Testis (tissue), 3 donors: ENCODE results near the gene TVP23C. TPM values are rescaled to one million over a fixed set of nuclear protein-coding genes. Genes with fewer than 3 reads are reported as not detected.

Experiments used
- DNase-seq: peaks from one replicate; pipeline ENCODE4 v3.0.0-alpha.2; 2019
- H3K27ac ChIP-seq, 2 donors: fragments of 200-600 bp; sonication (generic); one replicate each; pipeline ENCODE4 v1.5.1; 2019
- H3K27me3 ChIP-seq: fragments of 200-600 bp; sonication (generic); one replicate; pipeline ENCODE4 v1.5.1; 2019
- H3K36me3 ChIP-seq: fragments of 200-600 bp; sonication (generic); one replicate; pipeline ENCODE4 v1.5.1; 2017; ENCODE audit warnings: low read depth; ENCODE audit errors: missing control alignments
- H3K4me1 ChIP-seq: fragments of 200-600 bp; sonication (generic); one replicate; pipeline ENCODE4 v1.5.1; 2019
- H3K4me3 ChIP-seq, 2 donors: fragments of 200-600 bp; sonication (generic); one replicate each; pipeline ENCODE4 v1.5.1; 2017 to 2019
- H3K9me3 ChIP-seq: fragments of 200-600 bp; sonication (generic); one replicate; pipeline ENCODE4 v1.5.1; 2017
- POLR2A ChIP-seq: fragments of 450-650 bp; IDR thresholded peaks from one replicate; pipeline ENCODE4 v1.6.1; 2017; ENCODE audit warnings: antibody characterized with exemption, mild to moderate bottlenecking, moderate library complexity
- WGBS, 2 donors: methylation state at CpG; one replicate each; pipeline ENCODE4 v1.1.5; 2018; 5-methylcytosine and 5-hydroxymethylcytosine counted together
- intact Hi-C: fragments of 100-400 bp; cut with DNase I; formaldehyde crosslinking; loops from one replicate; pipeline ENCODE4 v1.15.1; 2023; ENCODE audit warnings: low total_unique reads
- polyA plus RNA-seq: library from polyadenylated mRNA; stranded (reverse); fragments of 350-450 nt; fragmentation: Illumina TruSeq; extraction: RNeasy Lipid Tissue Mini Kit (QIAGEN cat#74804); gene quantifications from one replicate; pipeline ENCODE4 v1.2.3, GENCODE V29; 2014; ENCODE audit warnings: low read depth, low replicate concordance; ENCODE audit not compliant: insufficient read depth
- total RNA-seq, 2 donors: library from RNA; depleted of rRNA; stranded (reverse); fragments of >200 nt; gene quantifications; one replicate each; pipeline ENCODE4 v1.2.3, GENCODE V29; 2016
- TF ChIP-seq, protein P1 (sequence below), 3 experiments: fragments of 450-650 bp in 2 of 3; fragments of 200-600 bp in 1 of 3; sonication (generic) in 1 of 3; IDR thresholded peaks; one replicate each; pipeline ENCODE4 v1.5.1; 2016 to 2019; ENCODE audit warnings: antibody characterized with exemption in 3 of 3, mild to moderate bottlenecking in 2 of 3, moderate library complexity in 1 of 3

Gene TVP23C
- total and polyA plus RNA-seq, 3 donors from 2014 or later = 6.3 to 48.6 (median 41.1) TPM

DNA sequence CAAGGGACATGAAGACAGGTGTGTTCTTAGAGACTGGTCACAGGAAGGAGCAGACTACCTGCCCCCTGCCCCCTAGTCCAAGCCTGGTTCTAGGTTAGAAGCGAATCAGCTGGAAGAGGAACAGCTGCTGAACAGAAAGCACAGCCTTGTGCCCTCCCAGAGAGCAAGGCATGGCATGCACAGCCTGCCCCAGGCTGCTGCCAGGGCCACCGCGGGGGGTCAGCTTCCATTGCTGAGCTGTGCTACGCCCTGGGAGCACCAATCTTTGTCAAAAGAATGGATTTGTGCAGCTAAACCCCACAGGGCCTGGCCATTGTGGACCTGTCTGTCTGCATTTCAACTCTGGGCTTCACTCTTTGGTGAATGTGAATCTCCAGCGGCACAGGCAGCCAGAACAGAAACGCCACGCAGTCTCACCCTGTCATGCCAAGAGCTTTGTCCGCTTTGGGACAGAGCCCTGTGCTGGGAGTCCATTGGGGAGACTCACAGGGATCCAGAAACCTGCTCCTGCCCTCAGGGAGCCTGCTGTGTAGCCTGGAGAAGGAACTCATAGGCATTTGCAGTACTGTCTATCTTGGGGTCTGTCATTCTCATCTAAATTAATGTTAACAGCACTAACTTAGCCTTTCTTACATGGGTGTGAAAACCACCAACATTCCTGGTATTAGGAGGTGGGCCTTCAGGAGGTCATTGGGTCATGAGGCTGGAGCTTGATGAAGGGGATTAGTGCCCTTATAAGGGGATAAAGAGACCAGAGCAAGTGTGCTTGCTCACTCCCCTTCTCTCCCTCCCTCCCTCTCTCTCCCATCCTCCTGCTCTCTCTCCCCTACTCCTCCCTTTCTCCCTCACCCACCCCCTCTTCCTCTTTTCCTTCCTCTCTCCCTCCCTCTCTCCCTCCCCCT is 70.2 kb downstream of the TVP23C start:
- H3K27me3 ChIP-seq = no peaks in the 10 kb centered on the region
- 96 to 98% methylated on average over 5 to 8 of the region's 8 CpGs for WGBS, 2 donors
- intact Hi-C loops = no loop called here
- no peak for TF ChIP-seq POLR2A
- H3K4me1 ChIP-seq = no peaks in the 10 kb centered on the region
- no peak overlapping the region for H3K4me3 ChIP-seq
- no peak for DNase-seq
- no peaks in the 10 kb centered on the region for H3K9me3 ChIP-seq
- H3K27ac ChIP-seq = no peak overlapping the region
- no peaks in the 10 kb centered on the region for H3K36me3 ChIP-seq

DNA sequence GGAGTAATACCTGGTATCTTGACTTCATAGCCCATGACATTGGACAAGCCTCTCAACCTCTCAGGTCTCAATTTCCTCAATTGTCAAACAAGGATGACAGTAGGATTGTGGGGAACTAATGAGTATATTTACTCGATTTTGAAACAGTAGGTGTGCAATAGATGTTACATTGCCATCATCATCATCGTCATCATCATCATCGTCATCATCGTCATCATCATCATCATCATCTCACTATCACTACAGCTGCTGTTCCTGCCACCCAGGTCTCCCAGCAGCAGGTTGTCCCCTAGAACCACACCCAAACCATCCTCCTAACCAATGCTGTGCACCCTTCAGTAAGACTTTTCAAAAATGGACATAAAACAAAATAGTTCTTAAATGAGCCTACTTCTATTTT is 71.1 kb downstream of the TVP23C start:
- H3K9me3 ChIP-seq = no peaks in the 10 kb centered on the region
- no peaks in the 10 kb centered on the region for H3K4me1 ChIP-seq
- H3K36me3 ChIP-seq = no peaks in the 10 kb centered on the region
- no peaks in the 10 kb centered on the region for H3K27me3 ChIP-seq
- 95 to 96% methylated on average over 4 of the region's 4 CpGs for WGBS, 2 donors
- H3K4me3 ChIP-seq = no peak overlapping the region
- TF ChIP-seq, protein P1, sequence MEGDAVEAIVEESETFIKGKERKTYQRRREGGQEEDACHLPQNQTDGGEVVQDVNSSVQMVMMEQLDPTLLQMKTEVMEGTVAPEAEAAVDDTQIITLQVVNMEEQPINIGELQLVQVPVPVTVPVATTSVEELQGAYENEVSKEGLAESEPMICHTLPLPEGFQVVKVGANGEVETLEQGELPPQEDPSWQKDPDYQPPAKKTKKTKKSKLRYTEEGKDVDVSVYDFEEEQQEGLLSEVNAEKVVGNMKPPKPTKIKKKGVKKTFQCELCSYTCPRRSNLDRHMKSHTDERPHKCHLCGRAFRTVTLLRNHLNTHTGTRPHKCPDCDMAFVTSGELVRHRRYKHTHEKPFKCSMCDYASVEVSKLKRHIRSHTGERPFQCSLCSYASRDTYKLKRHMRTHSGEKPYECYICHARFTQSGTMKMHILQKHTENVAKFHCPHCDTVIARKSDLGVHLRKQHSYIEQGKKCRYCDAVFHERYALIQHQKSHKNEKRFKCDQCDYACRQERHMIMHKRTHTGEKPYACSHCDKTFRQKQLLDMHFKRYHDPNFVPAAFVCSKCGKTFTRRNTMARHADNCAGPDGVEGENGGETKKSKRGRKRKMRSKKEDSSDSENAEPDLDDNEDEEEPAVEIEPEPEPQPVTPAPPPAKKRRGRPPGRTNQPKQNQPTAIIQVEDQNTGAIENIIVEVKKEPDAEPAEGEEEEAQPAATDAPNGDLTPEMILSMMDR (IDR thresholded peaks at IDR 0.05) = no peak
- no peak for TF ChIP-seq POLR2A
- no peak for DNase-seq
- intact Hi-C loops = no loop called here
- no peak overlapping the region for H3K27ac ChIP-seq

DNA sequence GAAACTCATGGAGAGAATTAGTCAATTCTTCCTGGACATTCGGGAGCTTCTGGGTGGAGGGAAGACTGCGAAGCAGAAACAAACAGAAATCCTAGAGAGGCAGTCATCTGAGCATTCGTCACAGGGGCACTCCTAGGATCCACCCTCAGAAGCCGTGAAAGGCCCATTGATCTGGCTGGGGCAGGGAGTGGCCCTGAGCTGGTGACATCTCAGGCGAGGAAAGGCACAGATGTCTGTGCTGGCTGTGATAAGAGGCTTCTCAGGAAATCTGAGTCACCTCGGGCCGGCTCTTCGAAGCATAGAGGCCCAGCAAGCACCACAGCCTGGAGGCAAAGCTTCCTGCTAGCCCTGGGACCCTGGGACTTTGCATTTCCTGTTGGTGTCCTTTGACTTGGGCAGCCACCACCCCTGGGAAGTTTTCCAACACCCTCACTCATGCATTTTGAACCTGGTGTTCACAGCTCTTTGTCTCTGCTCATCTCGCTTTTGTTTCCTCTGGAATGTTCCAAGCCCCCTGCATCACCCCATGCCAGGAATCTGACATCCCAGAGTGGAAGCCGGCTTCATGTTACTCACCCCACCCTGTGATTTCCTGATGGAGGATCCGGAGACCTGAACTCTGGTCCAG is 72.5 kb downstream of the TVP23C start:
- Histone ChIP-seq H3K27ac (no peak overlapping the region), H3K36me3 (no peaks in the 10 kb centered on the region)
- intact Hi-C loops = no loop called here

DNA sequence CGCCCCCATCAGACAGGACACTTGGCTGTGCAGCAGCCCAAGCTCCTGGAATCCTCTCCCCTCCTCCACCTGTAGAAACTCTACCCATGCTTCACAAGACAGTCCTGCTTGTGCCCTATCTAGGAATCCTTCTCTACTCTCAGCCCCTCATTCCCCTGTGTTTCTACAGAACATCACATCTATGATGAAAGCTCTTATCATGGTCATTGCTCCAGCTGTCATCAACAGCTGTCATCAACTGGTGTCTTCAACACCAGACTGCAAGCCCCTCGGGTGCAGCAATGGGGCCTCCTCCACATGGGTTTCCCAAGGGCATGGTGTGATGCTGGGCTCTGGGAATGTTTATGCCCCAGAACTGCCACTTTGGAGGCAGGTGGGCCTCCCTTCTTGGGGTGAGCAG is 74.7 kb downstream of the TVP23C start:
- no peaks in the 10 kb centered on the region for H3K27me3 ChIP-seq
- WGBS, 2 donors = 81 to 88% methylated on average over 1 to 2 of the region's 2 CpGs
- DNase-seq = no peak
- H3K4me1 ChIP-seq = no peaks in the 10 kb centered on the region
- H3K9me3 ChIP-seq = no peaks in the 10 kb centered on the region
- intact Hi-C loops = no loop called here
- H3K4me3 ChIP-seq = no peak overlapping the region
- H3K27ac ChIP-seq = no peak overlapping the region
- no peak for TF ChIP-seq POLR2A
- TF ChIP-seq, protein P1 (IDR thresholded peaks at IDR 0.05) = no peak
- H3K36me3 ChIP-seq = no peaks in the 10 kb centered on the region

More for the DNA sequence above, 72.5 kb downstream of the TVP23C start:
- no peaks in the 10 kb centered on the region for H3K4me1 ChIP-seq
- peak; percentile 55 for DNase-seq
- no peak overlapping the region for H3K4me3 ChIP-seq
- 66 to 77% methylated on average over 11 of the region's 11 CpGs for WGBS, 2 donors
- no peaks in the 10 kb centered on the region for H3K27me3 ChIP-seq
- no peaks in the 10 kb centered on the region for H3K9me3 ChIP-seq
- TF ChIP-seq POLR2A = no peak
- TF ChIP-seq, protein P1 (IDR thresholded peaks at IDR 0.05) = no peak

DNA sequence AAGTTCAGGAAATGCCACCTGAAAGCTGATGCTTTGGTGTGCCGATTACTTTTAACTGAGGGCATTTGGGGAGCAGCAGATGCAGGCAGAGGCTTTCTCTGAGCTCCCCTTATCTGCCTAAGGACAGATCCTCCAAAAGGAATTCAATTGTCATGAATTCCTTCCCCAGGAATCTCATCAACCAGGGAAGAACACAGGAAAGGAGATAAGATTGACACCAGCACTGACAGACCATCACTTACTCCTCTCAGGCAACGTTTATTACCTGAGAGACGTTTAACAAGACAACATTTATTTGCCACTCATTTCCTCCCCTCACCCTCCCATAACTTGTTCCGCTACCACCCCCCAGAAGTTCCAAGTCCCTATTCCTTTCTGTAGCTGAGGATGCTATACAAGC is 78.2 kb downstream of the TVP23C start:
- H3K27me3 ChIP-seq = no peaks in the 10 kb centered on the region
- H3K4me3 ChIP-seq = no peak overlapping the region
- WGBS, 2 donors = 65% methylated on average over 4 of the region's 4 CpGs
- no peaks in the 10 kb centered on the region for H3K36me3 ChIP-seq
- no peak for DNase-seq
- H3K9me3 ChIP-seq = no peaks in the 10 kb centered on the region
- H3K4me1 ChIP-seq = no peaks in the 10 kb centered on the region
- intact Hi-C loops = no loop called here
- no peak overlapping the region for H3K27ac ChIP-seq
- TF ChIP-seq, protein P1 (IDR thresholded peaks at IDR 0.05) = no peak
- TF ChIP-seq POLR2A = no peak
